ENCODE measurements around the gene DCC.
"Not testable (repeated sequence)": the region's sequence is repeated elsewhere in the genome, so short reads cannot be mapped to it uniquely, and the experiment has no call there.

Gene DCC

GRCh38 chr18:53490019-53490418 lies 1150.0 kb downstream of the DCC start:
- DNase-seq (ENCODE audit: low read depth, low spot score): no peak

GRCh38 chr18:53496028-53496427 lies 1156.0 kb downstream of the DCC start:
- no peak for DNase-seq (ENCODE audit: low read depth, low spot score)

- DNase-seq (ENCODE audit: low read depth, low spot score): no peak
Measured at GRCh38 chr18:53503914-53504441, 1164.0 kb downstream of the DCC start.

- no peak for DNase-seq (ENCODE audit: low read depth, low spot score)
Measured at GRCh38 chr18:53508529-53508928, 1168.5 kb downstream of the DCC start.

- no peak for DNase-seq (ENCODE audit: low read depth, low spot score)
Measured at GRCh38 chr18:53509886-53510285, 1169.9 kb downstream of the DCC start.

- not testable (repeated sequence) for DNase-seq (ENCODE audit: low read depth, low spot score)
Measured at GRCh38 chr18:53511725-53512124, 1171.7 kb downstream of the DCC start.

- no peak for DNase-seq (ENCODE audit: low read depth, low spot score)
Measured at GRCh38 chr18:53521068-53521467, 1181.1 kb downstream of the DCC start.

- DNase-seq (ENCODE audit: low read depth, low spot score): no peak
Measured at GRCh38 chr18:53526101-53526870, 1186.3 kb downstream of the DCC start.

GRCh38 chr18:53527365-53527764 lies 1187.4 kb downstream of the DCC start:
- DNase-seq (ENCODE audit: low read depth, low spot score): no peak

GRCh38 chr18:53531187-53531586 lies 1191.2 kb downstream of the DCC start:
- DNase-seq (ENCODE audit: low read depth, low spot score): no peak

GRCh38 chr18:53531896-53532295 lies 1191.9 kb downstream of the DCC start:
- no peak for DNase-seq (ENCODE audit: low read depth, low spot score)

- no peak for DNase-seq (ENCODE audit: low read depth, low spot score)
Measured at GRCh38 chr18:53534203-53534602, 1194.2 kb downstream of the DCC start.

- no peak for DNase-seq (ENCODE audit: low read depth, low spot score)
Measured at GRCh38 chr18:53534695-53535094, 1194.7 kb downstream of the DCC start.

- no peak for DNase-seq (ENCODE audit: low read depth, low spot score)
Measured at GRCh38 chr18:53536908-53537307, 1196.9 kb downstream of the DCC start.

GRCh38 chr18:53541924-53542323 lies 1201.9 kb downstream of the DCC start:
- no peak for DNase-seq (ENCODE audit: low read depth, low spot score)

- DNase-seq (ENCODE audit: low read depth, low spot score): no peak
Measured at GRCh38 chr18:53543711-53544110, 1203.7 kb downstream of the DCC start.

GRCh38 chr18:53544917-53545316 lies 1204.9 kb downstream of the DCC start:
- DNase-seq (ENCODE audit: low read depth, low spot score): no peak

GRCh38 chr18:53551868-53552426 lies 1212.0 kb downstream of the DCC start:
- no peak for DNase-seq (ENCODE audit: low read depth, low spot score)

- no peak for DNase-seq (ENCODE audit: low read depth, low spot score)
Measured at GRCh38 chr18:53553030-53553429, 1213.0 kb downstream of the DCC start.

- no peak for DNase-seq (ENCODE audit: low read depth, low spot score)
Measured at GRCh38 chr18:53556450-53556849, 1216.5 kb downstream of the DCC start.

GRCh38 chr18:53560546-53560945 lies 1220.5 kb downstream of the DCC start:
- DNase-seq (ENCODE audit: low read depth, low spot score): no peak

GRCh38 chr18:53566626-53567025 lies 1226.6 kb downstream of the DCC start:
- no peak for DNase-seq (ENCODE audit: low read depth, low spot score)

- DNase-seq (ENCODE audit: low read depth, low spot score): no peak
Measured at GRCh38 chr18:53567929-53568574, 1228.1 kb downstream of the DCC start.
